Caco-2 (cell line): ENCODE results near the gene TBC1D8. TPM values are rescaled to one million over a fixed set of nuclear protein-coding genes. Genes with fewer than 3 reads are reported as not detected.

Experiments
- BruUV-seq: library from RNA; stranded (reverse); fragments of 400-500 nt; replicated peaks from 2 replicates; lab custom pipeline; 2021; lab: Mats Ljungman, UMichigan
- CTCF ChIA-PET: fragments of 300-600 bp; sonication (Branson Sonifier 250); formaldehyde crosslinking; loops from one replicate; lab custom pipeline; 2022; ENCODE audit warnings: antibody characterized with exemption; lab: Charles Lee
- POLR2A ChIA-PET: fragments of 300-600 bp; sonication (Branson Sonifier 250); formaldehyde crosslinking; loops from one replicate; lab custom pipeline; 2022; ENCODE audit warnings: antibody characterized with exemption; lab: Charles Lee
- DNase-seq, 2 experiments: peaks; one replicate each; pipeline versions ENCODE4 v3.0.0 to v3.0.0-alpha.2; 2020 to 2022
- H3K27me3 ChIP-seq: replicated peaks from 2 replicates; pipeline ENCODE4 v1.6.0; 2011; ENCODE audit warnings: low read length; ENCODE audit not compliant: control insufficient read depth, insufficient read depth
- H3K36me3 ChIP-seq: 2 replicates; pipeline ENCODE4 v1.5.1; 2011; ENCODE audit warnings: low read length; ENCODE audit not compliant: control insufficient read depth, insufficient read depth
- H3K4me1 ChIP-seq: fragments of 250-450 bp; sonication (Bioruptor Pico); 2 replicates; pipeline ENCODE4 v1.5.1; 2020; ENCODE audit warnings: mild to moderate bottlenecking
- H3K4me3 ChIP-seq: 2 replicates; pipeline ENCODE4 v1.5.1; 2011; ENCODE audit warnings: low read depth, mild to moderate bottlenecking, control low read depth, low read length
- H3K9me3 ChIP-seq: fragments of 250-450 bp; sonication (Bioruptor Pico); 2 replicates; pipeline ENCODE4 v1.5.1; 2020; ENCODE audit warnings: mild to moderate bottlenecking, moderate library complexity
- H3K27ac Mint-ChIP-seq: one replicate; pipeline ENCODE4 v1.8.0; 2022; ENCODE audit warnings: mixed read lengths; ENCODE audit not compliant: unreplicated experiment
- H3K27me3 Mint-ChIP-seq: one replicate; pipeline ENCODE4 v1.8.0; 2022; ENCODE audit warnings: mixed read lengths; ENCODE audit not compliant: insufficient read depth, unreplicated experiment
- H3K36me3 Mint-ChIP-seq: one replicate; pipeline ENCODE4 v1.8.0; 2022; ENCODE audit warnings: mild to moderate bottlenecking, mixed read lengths; ENCODE audit not compliant: insufficient read depth, unreplicated experiment
- H3K4me1 Mint-ChIP-seq: one replicate; pipeline ENCODE4 v1.8.0; 2022; ENCODE audit warnings: low read depth, mixed read lengths; ENCODE audit not compliant: unreplicated experiment
- H3K4me3 Mint-ChIP-seq: one replicate; pipeline ENCODE4 v1.8.0; 2022; ENCODE audit warnings: mild to moderate bottlenecking, moderate library complexity, mixed read lengths; ENCODE audit not compliant: unreplicated experiment
- H3K9me3 Mint-ChIP-seq: one replicate; pipeline ENCODE4 v1.8.0; 2022; ENCODE audit warnings: mixed read lengths; ENCODE audit not compliant: unreplicated experiment
- intact Hi-C: fragments of 100-400 bp; cut with micrococcal nuclease; formaldehyde crosslinking; loops from one replicate; pipeline ENCODE4 v1.10.0; 2022; ENCODE audit not compliant: unreplicated experiment
- total RNA-seq: library from RNA; stranded (reverse); gene quantifications from 2 replicates; pipeline ENCODE4 v1.2.3, GENCODE V29; 2022
- TF ChIP-seq, protein P1 (sequence below), 2 experiments: fragments of 200-600 bp in 1 of 2; IDR thresholded peaks; 1 replicate in 1 of 2; 2 replicates in 1 of 2; pipeline versions ENCODE4 v1.5.1 to v1.8.0; 2011 to 2022; ENCODE audit warnings: antibody characterized with exemption in 1 of 2, control low read depth in 1 of 2, inconsistent platforms in 1 of 2, low read depth in 1 of 2, low read length in 1 of 2, mild to moderate bottlenecking in 1 of 2, moderate library complexity in 1 of 2; ENCODE audit not compliant: insufficient read depth in 1 of 2, severe bottlenecking in 1 of 2, unreplicated experiment in 1 of 2

Gene TBC1D8
- total RNA-seq, 1 experiment from 2014 or later = 29.5 TPM

DNA sequence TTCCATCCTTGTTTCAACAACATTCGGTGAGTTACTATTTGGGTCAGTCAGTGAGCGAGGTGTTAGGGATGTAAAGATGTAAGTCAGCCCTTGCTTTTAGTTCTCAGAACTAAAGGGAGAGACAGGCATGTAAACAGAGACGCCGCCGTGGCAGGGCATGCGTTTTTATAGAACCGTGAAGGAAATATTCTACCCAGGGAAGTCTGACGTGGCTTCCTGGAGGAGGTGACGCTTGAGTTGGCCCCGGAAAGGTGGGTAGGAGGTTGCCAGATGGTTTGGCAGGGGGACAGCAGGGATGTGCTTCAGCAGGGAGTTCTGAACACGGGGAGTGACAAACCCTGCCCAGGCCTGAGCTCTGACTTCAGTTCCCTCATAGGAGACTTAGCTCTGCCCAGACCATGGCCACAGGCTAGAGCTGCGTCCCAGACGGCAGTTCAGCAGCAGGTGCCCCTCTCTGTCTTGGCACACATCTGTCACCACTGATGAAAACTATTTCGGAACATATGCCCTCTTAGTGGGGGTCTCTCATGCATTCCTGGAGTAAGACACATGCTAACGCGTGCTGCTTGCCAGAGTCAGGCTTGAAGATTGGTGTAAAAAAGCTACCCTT, 172.5 kb downstream of the TBC1D8 start:
- no peaks in the 10 kb centered on the region for H3K27me3 ChIP-seq
- BruUV-seq = no TSS peak
- H3K36me3 ChIP-seq = no peaks in the 10 kb centered on the region
- no peak for DNase-seq
- intact Hi-C loops = no loop called here
- Mint-ChIP-seq H3K27ac (no peak overlapping the region), H3K4me1 (peaks cover 8% of the 10 kb centered on the region), H3K9me3 (no peaks in the 10 kb centered on the region), H3K27me3 (no peaks in the 10 kb centered on the region), H3K36me3 (no peaks in the 10 kb centered on the region), H3K4me3 (no peak overlapping the region)
- POLR2A ChIA-PET = no interaction called here
- H3K9me3 ChIP-seq = no peaks in the 10 kb centered on the region
- TF ChIP-seq, protein P1, sequence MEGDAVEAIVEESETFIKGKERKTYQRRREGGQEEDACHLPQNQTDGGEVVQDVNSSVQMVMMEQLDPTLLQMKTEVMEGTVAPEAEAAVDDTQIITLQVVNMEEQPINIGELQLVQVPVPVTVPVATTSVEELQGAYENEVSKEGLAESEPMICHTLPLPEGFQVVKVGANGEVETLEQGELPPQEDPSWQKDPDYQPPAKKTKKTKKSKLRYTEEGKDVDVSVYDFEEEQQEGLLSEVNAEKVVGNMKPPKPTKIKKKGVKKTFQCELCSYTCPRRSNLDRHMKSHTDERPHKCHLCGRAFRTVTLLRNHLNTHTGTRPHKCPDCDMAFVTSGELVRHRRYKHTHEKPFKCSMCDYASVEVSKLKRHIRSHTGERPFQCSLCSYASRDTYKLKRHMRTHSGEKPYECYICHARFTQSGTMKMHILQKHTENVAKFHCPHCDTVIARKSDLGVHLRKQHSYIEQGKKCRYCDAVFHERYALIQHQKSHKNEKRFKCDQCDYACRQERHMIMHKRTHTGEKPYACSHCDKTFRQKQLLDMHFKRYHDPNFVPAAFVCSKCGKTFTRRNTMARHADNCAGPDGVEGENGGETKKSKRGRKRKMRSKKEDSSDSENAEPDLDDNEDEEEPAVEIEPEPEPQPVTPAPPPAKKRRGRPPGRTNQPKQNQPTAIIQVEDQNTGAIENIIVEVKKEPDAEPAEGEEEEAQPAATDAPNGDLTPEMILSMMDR (IDR thresholded peaks at IDR 0.05; ENCODE audit: insufficient read depth in 1 of 2, low read depth in 1 of 2, low read length in 1 of 2, severe bottlenecking in 1 of 2, unreplicated experiment in 1 of 2) = no peak
- CTCF ChIA-PET = no interaction called here
- peaks cover 11% of the 10 kb centered on the region for H3K4me1 ChIP-seq
- H3K4me3 ChIP-seq = no peak overlapping the region

DNA sequence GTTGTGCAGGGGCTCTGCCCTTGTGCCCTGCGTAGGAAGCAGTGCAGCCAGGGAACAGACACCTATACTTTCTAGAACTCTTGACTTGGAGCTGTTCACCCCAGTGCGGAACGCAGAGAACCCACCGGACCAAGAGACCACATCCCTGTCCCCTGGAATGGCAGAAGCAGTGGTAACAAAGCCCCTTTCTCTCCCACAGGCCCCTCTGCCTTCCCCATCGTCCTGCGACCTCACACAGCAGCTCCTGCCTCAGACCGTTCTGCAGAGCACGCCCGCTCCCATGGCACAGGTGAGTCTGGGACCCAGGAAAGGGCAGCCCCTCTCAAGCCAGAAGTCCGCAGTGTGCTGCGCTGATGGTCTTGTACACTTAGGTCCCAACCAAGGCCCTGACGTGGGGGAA, 173.7 kb downstream of the TBC1D8 start:
- Mint-ChIP-seq H3K36me3 (no peaks in the 10 kb centered on the region), H3K27me3 (no peaks in the 10 kb centered on the region), H3K4me3 (no peak overlapping the region), H3K9me3 (no peaks in the 10 kb centered on the region), H3K4me1 (peaks cover 8% of the 10 kb centered on the region), H3K27ac (no peak overlapping the region)
- POLR2A ChIA-PET = no interaction called here
- H3K9me3 ChIP-seq = no peaks in the 10 kb centered on the region
- DNase-seq = no peak
- CTCF ChIA-PET = no interaction called here
- BruUV-seq = no TSS peak
- no peaks in the 10 kb centered on the region for H3K27me3 ChIP-seq
- peaks cover 11% of the 10 kb centered on the region for H3K4me1 ChIP-seq
- no peak overlapping the region for H3K4me3 ChIP-seq
- H3K36me3 ChIP-seq = no peaks in the 10 kb centered on the region
- TF ChIP-seq, protein P1 (IDR thresholded peaks at IDR 0.05; ENCODE audit: insufficient read depth in 1 of 2, low read depth in 1 of 2, low read length in 1 of 2, severe bottlenecking in 1 of 2, unreplicated experiment in 1 of 2) = no peak
- intact Hi-C loops = no loop called here

DNA sequence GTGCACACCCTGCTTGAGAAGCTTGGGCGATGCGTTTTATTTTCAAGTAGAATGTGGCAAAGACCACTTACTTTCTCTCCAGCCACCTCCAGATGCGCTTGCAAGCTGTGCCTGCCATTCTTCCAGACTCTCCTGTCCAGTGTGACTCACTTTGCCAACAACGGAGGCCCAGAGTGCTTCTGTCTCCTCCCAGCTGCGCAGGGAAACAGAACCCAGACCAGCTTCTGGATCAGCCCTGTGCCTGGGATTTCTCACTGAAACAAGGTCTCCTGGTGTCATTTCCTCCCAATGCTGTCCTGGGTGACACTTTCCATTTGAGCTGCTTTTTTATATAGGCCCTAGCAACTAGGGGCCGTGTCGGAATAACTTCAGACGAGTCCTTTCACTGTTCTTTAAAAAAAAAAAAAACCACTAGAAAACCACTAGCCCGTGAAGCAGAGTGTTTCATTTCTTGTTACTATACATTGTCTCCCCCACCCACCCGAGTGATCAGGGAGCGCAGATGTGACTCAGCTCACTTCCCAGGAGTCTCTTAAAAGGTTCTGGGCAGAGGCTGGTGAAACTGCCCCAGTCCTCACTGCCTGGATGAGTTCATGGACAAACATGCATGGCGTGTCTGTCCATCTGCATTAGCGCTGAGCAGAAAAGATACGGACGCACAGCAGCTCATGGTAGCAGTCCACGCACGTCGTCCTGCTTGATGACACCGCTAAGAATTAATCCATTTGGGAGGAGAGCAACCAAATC, 174.4 kb downstream of the TBC1D8 start:
- TF ChIP-seq, protein P1 (IDR thresholded peaks at IDR 0.05; ENCODE audit: insufficient read depth in 1 of 2, low read depth in 1 of 2, low read length in 1 of 2, severe bottlenecking in 1 of 2, unreplicated experiment in 1 of 2) = no peak
- DNase-seq = no peak
- H3K4me1 ChIP-seq = peaks cover 11% of the 10 kb centered on the region
- POLR2A ChIA-PET = no interaction called here
- no peaks in the 10 kb centered on the region for H3K36me3 ChIP-seq
- Mint-ChIP-seq H3K4me3 (no peak overlapping the region), H3K4me1 (peaks cover 8% of the 10 kb centered on the region), H3K36me3 (no peaks in the 10 kb centered on the region), H3K27me3 (no peaks in the 10 kb centered on the region), H3K27ac (no peak overlapping the region), H3K9me3 (no peaks in the 10 kb centered on the region)
- 0 out of 2 replicates have a peak, but pooled peaks cover 1% of the 10 kb centered on the region for H3K27me3 ChIP-seq
- intact Hi-C loops = no loop called here
- no peak overlapping the region for H3K4me3 ChIP-seq
- BruUV-seq = no TSS peak
- CTCF ChIA-PET = interaction anchor here (0.7 kb wide), 1 partner anchor 366 kb away, joined by 4 read pairs; no protein-coding TSS in a partner anchor
- no peaks in the 10 kb centered on the region for H3K9me3 ChIP-seq
